ENCODE data around the gene AASS.

DNA sequence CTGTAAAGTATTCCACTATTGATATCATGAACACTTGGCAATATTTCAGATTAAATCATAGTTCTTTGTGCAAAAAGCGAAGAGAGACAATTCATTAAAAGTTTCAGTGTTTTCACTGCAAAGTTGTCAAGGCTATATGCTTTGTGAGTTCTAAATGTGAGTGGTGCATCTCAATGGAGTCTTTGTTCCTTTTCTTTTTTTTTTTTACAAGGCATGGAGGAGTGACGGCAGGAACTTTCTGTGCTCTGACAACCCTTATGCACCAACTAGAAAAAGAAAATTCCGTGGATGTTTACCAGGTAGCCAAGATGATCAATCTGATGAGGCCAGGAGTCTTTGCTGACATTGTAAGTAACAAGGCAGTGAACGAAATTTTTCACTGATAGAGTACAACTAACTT is 84.5 kb downstream of the AASS start:
- TF ChIP-seq CTCF (conservative IDR thresholded peaks at IDR 0.05) (no peak), ZFX (IDR thresholded peaks at IDR 0.05) (no peak)

Measured in C4-2B (cell line).